ENCODE data around the gene REPS2.

DNA sequence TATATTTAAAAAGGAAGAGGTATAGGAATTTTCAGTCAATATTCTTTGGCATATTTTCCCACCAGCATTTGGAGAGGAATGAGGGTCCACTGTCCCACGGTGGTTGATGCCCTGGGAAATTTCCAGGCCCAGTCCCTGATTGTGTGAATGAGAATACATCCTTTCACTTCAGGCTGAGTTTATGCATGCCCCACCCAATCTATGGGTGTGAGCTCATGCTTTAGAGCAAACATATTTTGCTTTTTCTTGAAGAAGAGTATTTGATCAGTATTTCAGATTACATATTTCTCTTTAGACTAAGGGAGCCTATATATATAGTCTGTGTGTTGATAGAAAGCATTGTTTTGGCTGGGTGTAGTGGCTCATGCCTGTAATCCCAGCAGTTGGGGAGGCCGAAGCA, 77.2 kb downstream of the REPS2 start:
- TF ChIP-seq, protein P1, sequence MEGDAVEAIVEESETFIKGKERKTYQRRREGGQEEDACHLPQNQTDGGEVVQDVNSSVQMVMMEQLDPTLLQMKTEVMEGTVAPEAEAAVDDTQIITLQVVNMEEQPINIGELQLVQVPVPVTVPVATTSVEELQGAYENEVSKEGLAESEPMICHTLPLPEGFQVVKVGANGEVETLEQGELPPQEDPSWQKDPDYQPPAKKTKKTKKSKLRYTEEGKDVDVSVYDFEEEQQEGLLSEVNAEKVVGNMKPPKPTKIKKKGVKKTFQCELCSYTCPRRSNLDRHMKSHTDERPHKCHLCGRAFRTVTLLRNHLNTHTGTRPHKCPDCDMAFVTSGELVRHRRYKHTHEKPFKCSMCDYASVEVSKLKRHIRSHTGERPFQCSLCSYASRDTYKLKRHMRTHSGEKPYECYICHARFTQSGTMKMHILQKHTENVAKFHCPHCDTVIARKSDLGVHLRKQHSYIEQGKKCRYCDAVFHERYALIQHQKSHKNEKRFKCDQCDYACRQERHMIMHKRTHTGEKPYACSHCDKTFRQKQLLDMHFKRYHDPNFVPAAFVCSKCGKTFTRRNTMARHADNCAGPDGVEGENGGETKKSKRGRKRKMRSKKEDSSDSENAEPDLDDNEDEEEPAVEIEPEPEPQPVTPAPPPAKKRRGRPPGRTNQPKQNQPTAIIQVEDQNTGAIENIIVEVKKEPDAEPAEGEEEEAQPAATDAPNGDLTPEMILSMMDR (IDR thresholded peaks at IDR 0.05), result no peak
- no peak for TF ChIP-seq POLR2A (IDR thresholded peaks at IDR 0.05)
